Endothelial cell (in vitro differentiated cells): ENCODE results near the gene BEX3. TPM values are rescaled to one million over a fixed set of nuclear protein-coding genes. Genes with fewer than 3 reads are reported as not detected.

ENCODE experiments used
- DNase-seq: peaks from one replicate; pipeline ENCODE4 v3.0.0; 2021; ENCODE audit warnings: low spot score
- H3K27ac Mint-ChIP-seq: one replicate; pipeline ENCODE4 v1.8.0; 2021; ENCODE audit warnings: mixed read lengths, inconsistent platforms; ENCODE audit not compliant: unreplicated experiment
- H3K27me3 Mint-ChIP-seq: one replicate; pipeline ENCODE4 v1.8.0; 2021; ENCODE audit warnings: mild to moderate bottlenecking, moderate library complexity, mixed read lengths, inconsistent platforms; ENCODE audit not compliant: unreplicated experiment
- H3K36me3 Mint-ChIP-seq: one replicate; pipeline ENCODE4 v1.8.0; 2021; ENCODE audit warnings: mild to moderate bottlenecking, low read depth, mixed read lengths, inconsistent platforms; ENCODE audit not compliant: unreplicated experiment
- H3K4me1 Mint-ChIP-seq: one replicate; pipeline ENCODE4 v1.8.0; 2021; ENCODE audit warnings: mild to moderate bottlenecking, mixed read lengths, inconsistent platforms; ENCODE audit not compliant: unreplicated experiment
- H3K4me3 Mint-ChIP-seq: one replicate; pipeline ENCODE4 v1.8.0; 2021; ENCODE audit warnings: mild to moderate bottlenecking, mixed read lengths, inconsistent platforms; ENCODE audit not compliant: unreplicated experiment
- H3K9me3 Mint-ChIP-seq: one replicate; pipeline ENCODE4 v1.8.0; 2021; ENCODE audit warnings: mixed read lengths, inconsistent platforms; ENCODE audit not compliant: unreplicated experiment
- CTCF ChIP-seq: fragments of 200-600 bp; sonication (generic); IDR thresholded peaks from one replicate; pipeline ENCODE4 v1.5.0; 2021; ENCODE audit warnings: antibody characterized with exemption; ENCODE audit not compliant: unreplicated experiment
- total RNA-seq: library from RNA; stranded (reverse); fragmentation: NEBNext Ultra II Directional; extraction: Animal tissue kit (Norgen Biotek cat#: 25700); gene quantifications from one replicate; pipeline ENCODE4 v1.2.1, GENCODE V29; 2021; ENCODE audit not compliant: unreplicated experiment

BEX3 gene
- total RNA-seq, 1 donor from 2014 or later = 313 TPM

- H3K9me3 Mint-ChIP-seq = no peaks in the 10 kb centered on the region
- no peak for DNase-seq
- H3K36me3 Mint-ChIP-seq = no peaks in the 10 kb centered on the region
- peaks cover 2% of the 10 kb centered on the region for H3K27me3 Mint-ChIP-seq
- no peak overlapping the region for H3K4me3 Mint-ChIP-seq
- no peak overlapping the region for H3K27ac Mint-ChIP-seq
- H3K4me1 Mint-ChIP-seq = no peaks in the 10 kb centered on the region
- no peak for TF ChIP-seq CTCF
Observed at GRCh38 chrX:103386332-103386731, 10.0 kb downstream of the BEX3 start.

DNA sequence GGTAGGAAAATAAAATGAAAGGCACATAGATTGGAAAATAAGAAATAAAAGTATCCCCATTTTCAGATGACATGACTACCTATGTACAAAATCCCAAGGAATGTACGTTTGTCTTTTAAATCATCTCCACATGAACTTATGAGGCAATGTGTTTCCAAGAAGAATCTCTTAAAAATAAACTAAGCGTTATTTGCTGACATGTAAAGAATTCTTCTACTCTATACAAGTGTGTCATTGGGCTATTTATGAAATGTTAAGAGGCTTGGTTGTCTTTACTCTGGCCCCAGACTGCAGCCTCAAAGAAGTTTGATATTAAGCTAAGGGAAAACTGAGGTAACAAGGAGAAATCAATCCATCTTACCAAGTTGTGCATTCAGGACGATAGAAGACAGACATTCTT, 17.1 kb downstream of the BEX3 start:
- Mint-ChIP-seq H3K9me3 (no peaks in the 10 kb centered on the region), H3K4me1 (peaks cover 5% of the 10 kb centered on the region), H3K4me3 (no peak overlapping the region), H3K36me3 (no peaks in the 10 kb centered on the region), H3K27ac (no peak overlapping the region), H3K27me3 (no peaks in the 10 kb centered on the region)
- TF ChIP-seq CTCF = no peak
- no peak for DNase-seq

GRCh38 chrX:103396186-103396585, 19.8 kb downstream of the BEX3 start:
- Mint-ChIP-seq H3K27me3 (no peaks in the 10 kb centered on the region), H3K4me1 (peaks cover 5% of the 10 kb centered on the region), H3K4me3 (no peak overlapping the region), H3K9me3 (no peaks in the 10 kb centered on the region), H3K27ac (no peak overlapping the region), H3K36me3 (no peaks in the 10 kb centered on the region)
- TF ChIP-seq CTCF = no peak
- DNase-seq = no peak

GRCh38 chrX:103396660-103397059, 20.3 kb downstream of the BEX3 start:
- Mint-ChIP-seq H3K36me3 (no peaks in the 10 kb centered on the region), H3K9me3 (no peaks in the 10 kb centered on the region), H3K4me3 (no peak overlapping the region), H3K4me1 (peaks cover 5% of the 10 kb centered on the region), H3K27me3 (no peaks in the 10 kb centered on the region), H3K27ac (no peak overlapping the region)
- DNase-seq = no peak
- no peak for TF ChIP-seq CTCF

- Mint-ChIP-seq H3K27ac (no peak overlapping the region), H3K4me3 (no peak overlapping the region), H3K36me3 (no peaks in the 10 kb centered on the region), H3K27me3 (no peaks in the 10 kb centered on the region), H3K4me1 (peaks cover 5% of the 10 kb centered on the region), H3K9me3 (no peaks in the 10 kb centered on the region)
- TF ChIP-seq CTCF = no peak
- no peak for DNase-seq
Observed at GRCh38 chrX:103397707-103398106, 21.4 kb downstream of the BEX3 start.
